A673 (cell line): ENCODE measurements around the gene USP2.

Source experiments
- EZH2 ChIP-seq: fragments of 200-600 bp; sonication (generic); IDR thresholded peaks from 2 replicates; pipeline ENCODE4 v1.6.1; 2017; ENCODE audit warnings: borderline replicate concordance, low read depth, mild to moderate bottlenecking, mixed read lengths, antibody characterized with exemption, low read length; ENCODE audit not compliant: poor library complexity, severe bottlenecking
- TF ChIP-seq, protein P1 (sequence below): fragments of 300-800, 200-600 bp; sonication (generic); conservative IDR thresholded peaks from 2 replicates; pipeline ENCODE4 v1.5.1; 2017; ENCODE audit warnings: low read depth, mild to moderate bottlenecking, antibody characterized with exemption, low read length, moderate library complexity, mixed read lengths

DNA sequence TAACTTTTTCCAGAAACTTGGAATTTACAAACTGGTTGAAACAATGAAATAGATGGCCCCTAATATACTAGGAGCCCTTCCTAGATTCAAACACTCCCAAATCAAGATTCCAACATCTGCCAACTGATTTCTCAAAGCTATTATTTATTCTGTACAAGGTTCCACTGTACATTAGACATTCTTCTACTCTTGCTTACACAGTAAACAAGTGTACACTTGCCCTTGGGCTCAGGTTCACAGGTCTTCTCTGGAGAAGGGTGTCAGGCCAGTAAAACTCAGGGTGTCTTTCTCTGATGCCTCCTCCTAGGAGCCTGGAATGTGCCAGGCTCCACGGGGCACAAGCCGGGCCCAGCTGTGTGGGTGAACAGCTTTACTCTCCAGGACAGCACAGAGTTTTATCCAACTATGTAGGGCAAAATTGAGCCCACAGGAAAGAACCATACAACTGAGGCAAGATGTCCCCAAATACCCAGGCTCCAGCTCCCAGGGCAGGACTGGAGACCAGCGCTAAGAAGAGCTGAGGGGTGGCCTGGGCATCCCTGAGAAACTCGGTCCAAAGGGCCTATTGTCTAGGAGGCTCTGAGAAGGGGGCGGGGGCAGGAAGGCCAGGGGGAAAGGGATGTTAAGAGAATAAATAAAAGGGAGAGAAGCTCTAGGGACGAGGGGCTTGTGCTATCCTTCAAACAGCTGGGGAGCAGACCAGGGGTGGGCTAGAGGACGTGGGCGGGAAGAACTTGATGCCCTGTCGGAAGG, 26.2 kb downstream of the USP2 start:
- TF ChIP-seq, protein P1, sequence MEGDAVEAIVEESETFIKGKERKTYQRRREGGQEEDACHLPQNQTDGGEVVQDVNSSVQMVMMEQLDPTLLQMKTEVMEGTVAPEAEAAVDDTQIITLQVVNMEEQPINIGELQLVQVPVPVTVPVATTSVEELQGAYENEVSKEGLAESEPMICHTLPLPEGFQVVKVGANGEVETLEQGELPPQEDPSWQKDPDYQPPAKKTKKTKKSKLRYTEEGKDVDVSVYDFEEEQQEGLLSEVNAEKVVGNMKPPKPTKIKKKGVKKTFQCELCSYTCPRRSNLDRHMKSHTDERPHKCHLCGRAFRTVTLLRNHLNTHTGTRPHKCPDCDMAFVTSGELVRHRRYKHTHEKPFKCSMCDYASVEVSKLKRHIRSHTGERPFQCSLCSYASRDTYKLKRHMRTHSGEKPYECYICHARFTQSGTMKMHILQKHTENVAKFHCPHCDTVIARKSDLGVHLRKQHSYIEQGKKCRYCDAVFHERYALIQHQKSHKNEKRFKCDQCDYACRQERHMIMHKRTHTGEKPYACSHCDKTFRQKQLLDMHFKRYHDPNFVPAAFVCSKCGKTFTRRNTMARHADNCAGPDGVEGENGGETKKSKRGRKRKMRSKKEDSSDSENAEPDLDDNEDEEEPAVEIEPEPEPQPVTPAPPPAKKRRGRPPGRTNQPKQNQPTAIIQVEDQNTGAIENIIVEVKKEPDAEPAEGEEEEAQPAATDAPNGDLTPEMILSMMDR, result no peak
- TF ChIP-seq EZH2, result no peak
